ENCODE data around the gene EYA3. TPM values are rescaled to one million over a fixed set of nuclear protein-coding genes. Genes with fewer than 3 reads are reported as not detected.

EYA3 gene
- total RNA-seq, 1 donor = 21.9 TPM

- no peak overlapping the region for H3K4me3 ChIP-seq (ENCODE audit: low read depth, low read length)
- TF ChIP-seq, protein P1, sequence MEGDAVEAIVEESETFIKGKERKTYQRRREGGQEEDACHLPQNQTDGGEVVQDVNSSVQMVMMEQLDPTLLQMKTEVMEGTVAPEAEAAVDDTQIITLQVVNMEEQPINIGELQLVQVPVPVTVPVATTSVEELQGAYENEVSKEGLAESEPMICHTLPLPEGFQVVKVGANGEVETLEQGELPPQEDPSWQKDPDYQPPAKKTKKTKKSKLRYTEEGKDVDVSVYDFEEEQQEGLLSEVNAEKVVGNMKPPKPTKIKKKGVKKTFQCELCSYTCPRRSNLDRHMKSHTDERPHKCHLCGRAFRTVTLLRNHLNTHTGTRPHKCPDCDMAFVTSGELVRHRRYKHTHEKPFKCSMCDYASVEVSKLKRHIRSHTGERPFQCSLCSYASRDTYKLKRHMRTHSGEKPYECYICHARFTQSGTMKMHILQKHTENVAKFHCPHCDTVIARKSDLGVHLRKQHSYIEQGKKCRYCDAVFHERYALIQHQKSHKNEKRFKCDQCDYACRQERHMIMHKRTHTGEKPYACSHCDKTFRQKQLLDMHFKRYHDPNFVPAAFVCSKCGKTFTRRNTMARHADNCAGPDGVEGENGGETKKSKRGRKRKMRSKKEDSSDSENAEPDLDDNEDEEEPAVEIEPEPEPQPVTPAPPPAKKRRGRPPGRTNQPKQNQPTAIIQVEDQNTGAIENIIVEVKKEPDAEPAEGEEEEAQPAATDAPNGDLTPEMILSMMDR (IDR thresholded peaks at IDR 0.05; ENCODE audit: insufficient read depth, low read length) = no peak
- DNase-seq (ENCODE audit: low read depth) = no peak
Measured at GRCh38 chr1:28132171-28133167, 44.1 kb upstream of the EYA3 start.

GRCh38 chr1:28130901-28131300, 42.5 kb upstream of the EYA3 start:
- H3K4me3 ChIP-seq (ENCODE audit: low read depth, low read length) = no peak overlapping the region
- TF ChIP-seq, protein P1 (IDR thresholded peaks at IDR 0.05; ENCODE audit: insufficient read depth, low read length) = no peak
- DNase-seq (ENCODE audit: low read depth) = no peak

DNA sequence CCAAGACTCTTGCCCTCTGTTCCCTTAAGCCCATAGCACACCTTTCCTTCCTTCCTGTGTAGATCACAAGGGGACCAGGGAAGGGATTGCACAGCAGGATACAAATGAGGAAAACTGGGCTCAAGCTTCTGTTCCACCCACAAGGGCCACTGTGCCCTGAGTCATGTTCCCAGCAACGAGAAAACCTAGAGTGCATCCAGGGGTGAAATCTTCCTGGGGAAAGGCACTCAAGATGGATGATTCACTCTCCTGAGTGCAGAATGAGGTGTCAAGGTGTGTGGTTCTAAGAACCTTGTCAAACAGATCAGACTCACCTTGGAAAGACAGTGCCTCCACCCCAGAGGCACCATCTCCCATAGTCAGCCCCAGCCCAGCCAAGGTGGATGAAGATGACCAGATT, 40.7 kb upstream of the EYA3 start:
- peak; percentile 64 for DNase-seq (ENCODE audit: low read depth)
- TF ChIP-seq, protein P1 (IDR thresholded peaks at IDR 0.05; ENCODE audit: insufficient read depth, low read length) = no peak
- no peak overlapping the region for H3K4me3 ChIP-seq (ENCODE audit: low read depth, low read length)

DNA sequence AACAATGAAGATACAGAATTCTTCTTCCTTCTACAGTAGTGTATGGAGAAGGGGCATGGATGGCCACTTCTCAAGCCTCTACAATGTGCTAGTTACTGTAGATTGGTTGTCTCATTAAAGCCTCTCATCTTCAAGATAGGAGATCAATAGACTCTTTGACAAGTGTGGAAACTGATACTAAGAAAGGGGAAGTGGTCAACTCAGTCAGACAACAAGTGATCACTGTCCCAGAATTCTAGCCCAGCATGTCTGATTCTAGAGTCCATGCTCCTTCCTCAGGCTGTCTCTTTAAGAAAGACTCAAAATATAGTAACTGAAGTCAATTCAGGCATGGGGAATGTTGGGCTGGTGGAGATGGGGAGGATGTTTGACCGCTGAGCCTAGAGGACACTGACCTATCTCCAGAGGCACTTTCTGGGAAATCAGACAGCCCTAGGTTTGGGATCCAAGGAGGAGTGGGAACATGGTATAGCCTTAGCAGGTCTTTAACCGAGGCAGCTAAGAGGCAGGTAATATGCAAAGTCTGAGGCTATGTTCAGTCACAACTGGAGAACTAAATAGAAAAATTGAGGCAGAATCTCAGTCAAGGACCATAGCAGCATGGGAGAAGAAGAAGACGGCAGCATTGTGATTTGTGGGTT, 39.3 kb upstream of the EYA3 start:
- no peak overlapping the region for H3K4me3 ChIP-seq (ENCODE audit: low read depth, low read length)
- no peak for DNase-seq (ENCODE audit: low read depth)
- TF ChIP-seq, protein P1 (IDR thresholded peaks at IDR 0.05; ENCODE audit: insufficient read depth, low read length) = no peak

GRCh38 chr1:28126783-28127490, 38.5 kb upstream of the EYA3 start:
- no peak overlapping the region for H3K4me3 ChIP-seq (ENCODE audit: low read depth, low read length)
- TF ChIP-seq, protein P1 (IDR thresholded peaks at IDR 0.05; ENCODE audit: insufficient read depth, low read length) = no peak
- no peak for DNase-seq (ENCODE audit: low read depth)

DNA sequence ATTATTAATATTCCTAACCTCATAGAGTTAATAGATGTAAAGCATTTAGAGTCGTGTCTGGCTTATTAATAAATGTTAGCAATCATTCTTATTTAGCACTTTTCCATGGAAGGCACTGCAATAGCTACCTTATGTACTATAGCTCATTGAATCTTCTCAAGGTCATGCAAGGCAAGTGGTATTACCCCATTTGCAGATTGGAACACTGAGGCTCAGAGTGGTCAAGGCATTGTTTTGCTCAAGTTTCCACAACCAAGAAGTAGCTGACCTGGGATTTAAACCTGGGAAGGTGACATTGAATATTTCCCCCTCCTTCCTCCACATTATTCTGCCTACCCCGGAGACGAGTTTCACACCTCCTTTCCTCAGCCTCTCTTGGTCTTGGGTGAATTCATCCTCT, 37.8 kb upstream of the EYA3 start:
- TF ChIP-seq, protein P1 (IDR thresholded peaks at IDR 0.05; ENCODE audit: insufficient read depth, low read length) = no peak
- H3K4me3 ChIP-seq (ENCODE audit: low read depth, low read length) = no peak overlapping the region
- no peak for DNase-seq (ENCODE audit: low read depth)

All from fibroblast of the aortic adventitia (primary cell).